HFF-Myc (cell line): ENCODE data around the gene ZPBP2.
"Not testable (repeated sequence)": the region's sequence is repeated elsewhere in the genome, so short reads cannot be mapped to it uniquely, and the experiment has no call there.

ENCODE experiments used
- DNase-seq: peaks from one replicate; pipeline ENCODE4 v3.0.0-alpha.2; 2011; ENCODE audit warnings: low read depth; ENCODE audit errors: extremely low read depth
- H3K4me3 ChIP-seq: replicated peaks from 2 replicates; pipeline ENCODE4 v1.5.1; 2011; ENCODE audit warnings: low read depth, mild to moderate bottlenecking, control low read depth, low read length
- TF ChIP-seq, protein P1 (sequence below): IDR thresholded peaks from 2 replicates; pipeline ENCODE4 v1.5.1; 2012; ENCODE audit warnings: mild to moderate bottlenecking, low read depth, low read length, control low read depth; ENCODE audit errors: missing control alignments

Gene ZPBP2

GRCh38 chr17:39867084-39867879, 720 bp upstream of the ZPBP2 start:
- H3K4me3 ChIP-seq = no peak overlapping the region
- TF ChIP-seq, protein P1, sequence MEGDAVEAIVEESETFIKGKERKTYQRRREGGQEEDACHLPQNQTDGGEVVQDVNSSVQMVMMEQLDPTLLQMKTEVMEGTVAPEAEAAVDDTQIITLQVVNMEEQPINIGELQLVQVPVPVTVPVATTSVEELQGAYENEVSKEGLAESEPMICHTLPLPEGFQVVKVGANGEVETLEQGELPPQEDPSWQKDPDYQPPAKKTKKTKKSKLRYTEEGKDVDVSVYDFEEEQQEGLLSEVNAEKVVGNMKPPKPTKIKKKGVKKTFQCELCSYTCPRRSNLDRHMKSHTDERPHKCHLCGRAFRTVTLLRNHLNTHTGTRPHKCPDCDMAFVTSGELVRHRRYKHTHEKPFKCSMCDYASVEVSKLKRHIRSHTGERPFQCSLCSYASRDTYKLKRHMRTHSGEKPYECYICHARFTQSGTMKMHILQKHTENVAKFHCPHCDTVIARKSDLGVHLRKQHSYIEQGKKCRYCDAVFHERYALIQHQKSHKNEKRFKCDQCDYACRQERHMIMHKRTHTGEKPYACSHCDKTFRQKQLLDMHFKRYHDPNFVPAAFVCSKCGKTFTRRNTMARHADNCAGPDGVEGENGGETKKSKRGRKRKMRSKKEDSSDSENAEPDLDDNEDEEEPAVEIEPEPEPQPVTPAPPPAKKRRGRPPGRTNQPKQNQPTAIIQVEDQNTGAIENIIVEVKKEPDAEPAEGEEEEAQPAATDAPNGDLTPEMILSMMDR = no peak
- no peak for DNase-seq

DNA sequence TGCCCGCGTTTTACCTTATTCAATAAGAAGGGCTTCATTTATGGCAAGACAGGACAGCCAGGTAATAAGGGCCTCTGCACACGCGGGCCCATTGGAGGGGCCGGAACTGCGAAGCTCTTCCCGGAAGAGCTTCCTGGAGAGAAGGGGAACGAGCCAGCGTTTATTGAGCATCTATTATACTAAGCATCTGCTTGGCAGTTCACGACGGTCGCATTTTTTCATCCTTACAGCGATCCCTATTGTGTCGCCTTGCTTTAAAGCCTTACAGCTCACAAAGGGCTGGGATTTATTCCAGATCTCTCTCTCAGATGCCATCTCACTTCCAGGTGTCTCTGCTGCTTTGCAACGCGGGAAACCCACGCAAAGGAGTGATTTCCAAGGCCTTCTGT, 546 bp downstream of the ZPBP2 start:
- H3K4me3 ChIP-seq = no peak overlapping the region
- no peak for DNase-seq
- TF ChIP-seq, protein P1 = no peak

DNA sequence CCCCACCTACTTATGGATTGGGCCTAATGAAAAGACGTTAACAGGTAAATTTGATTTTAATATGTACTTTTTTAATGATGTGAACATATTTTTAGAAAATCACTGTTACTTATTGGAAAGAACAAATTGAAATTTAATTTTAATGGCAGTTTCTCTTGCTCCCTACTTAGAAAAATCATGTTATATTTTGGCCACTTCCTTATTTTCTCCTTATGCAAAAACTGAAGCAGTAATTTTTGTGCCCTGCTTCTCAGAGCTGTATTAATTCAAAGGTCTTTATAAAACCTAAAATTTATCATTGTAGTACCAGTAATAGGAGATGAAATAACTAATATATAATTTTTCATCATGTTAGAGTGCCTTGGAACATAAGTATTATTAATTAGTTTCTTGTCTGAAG, 2.8 kb downstream of the ZPBP2 start:
- H3K4me3 ChIP-seq = no peak overlapping the region
- DNase-seq = no peak
- TF ChIP-seq, protein P1 = no peak

GRCh38 chr17:39871801-39872200, 3.8 kb downstream of the ZPBP2 start:
- TF ChIP-seq, protein P1 = no peak
- DNase-seq = no peak
- no peak overlapping the region for H3K4me3 ChIP-seq

- no peak overlapping the region for H3K4me3 ChIP-seq
- DNase-seq = peak; percentile 12
- TF ChIP-seq, protein P1 = peak; percentile 5
Observed at GRCh38 chr17:39872751-39873150, 4.7 kb downstream of the ZPBP2 start.

DNA sequence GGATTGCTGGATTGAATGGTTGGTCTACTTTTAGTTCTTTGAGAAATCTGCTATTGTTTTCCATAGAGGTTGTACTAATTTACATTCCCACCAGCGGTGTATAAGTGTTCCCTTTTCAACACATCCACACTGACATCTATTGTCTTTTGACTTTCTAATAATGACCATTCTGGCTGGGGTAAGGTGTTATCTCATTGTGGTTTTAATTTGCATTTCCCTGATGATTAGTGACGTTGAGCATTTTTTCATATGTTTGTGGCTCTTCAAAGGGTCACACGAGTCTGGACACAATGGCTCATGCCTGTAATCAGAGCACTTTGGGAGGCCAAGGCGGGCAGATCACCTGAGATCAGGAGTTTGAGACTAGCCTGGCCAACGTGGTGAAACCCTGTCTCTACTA, 18.1 kb downstream of the ZPBP2 start:
- not testable (repeated sequence) for H3K4me3 ChIP-seq, DNase-seq

- no peak for DNase-seq
- TF ChIP-seq, protein P1 = no peak
- H3K4me3 ChIP-seq = no peak overlapping the region
Observed at GRCh38 chr17:39887078-39887477, 19.1 kb downstream of the ZPBP2 start.
